HG03103 (cell line): Measurements from ENCODE around the gene NID1.
"Not testable (repeated sequence)": the region's sequence is repeated elsewhere in the genome, so short reads cannot be mapped to it uniquely, and the experiment has no call there.

Experiments
- ATAC-seq: cut with Tn5 transposase; IDR thresholded peaks from one replicate; pipeline ENCODE4 v1.9.1; 2021; ENCODE audit warnings: low read depth; ENCODE audit not compliant: unreplicated experiment

NID1 gene

DNA sequence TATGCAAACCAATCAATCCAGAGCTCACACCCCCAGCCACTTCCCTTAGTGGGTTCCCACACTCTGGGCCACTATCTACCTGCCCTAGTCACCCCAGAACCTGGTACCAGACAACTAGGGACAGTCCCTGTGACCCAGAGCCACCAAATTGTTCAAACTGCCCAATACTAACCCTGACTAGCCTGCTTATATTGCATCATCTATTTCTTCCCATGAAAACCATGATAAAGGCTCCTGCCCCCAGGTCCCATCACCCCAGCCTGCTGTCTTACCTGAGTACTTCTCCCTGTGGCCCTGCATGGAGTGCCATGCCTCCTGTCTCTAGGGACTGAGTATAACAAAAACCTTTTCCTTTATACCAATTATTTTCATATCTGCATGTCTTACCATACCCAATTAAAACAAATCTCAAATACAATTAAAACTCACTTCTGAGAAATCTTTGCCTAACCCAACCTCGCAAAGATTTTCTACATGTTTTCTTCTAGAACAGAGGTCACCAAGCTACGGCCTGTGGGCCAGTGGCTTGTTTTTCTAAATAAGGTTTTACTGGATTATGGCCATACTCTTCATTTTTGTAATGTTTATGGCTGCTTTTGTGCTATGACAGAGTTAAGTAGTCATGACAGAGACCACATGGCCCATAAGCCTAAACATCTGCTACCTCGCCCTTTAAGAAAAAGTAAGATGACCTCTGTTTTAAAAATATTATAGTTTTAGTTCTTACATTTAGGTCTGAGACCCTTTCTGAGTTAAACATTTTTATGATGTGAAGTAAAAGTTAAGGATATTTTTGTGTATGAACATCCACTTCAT lies 31.0 kb upstream of the NID1 start:
- ATAC-seq: no peak

DNA sequence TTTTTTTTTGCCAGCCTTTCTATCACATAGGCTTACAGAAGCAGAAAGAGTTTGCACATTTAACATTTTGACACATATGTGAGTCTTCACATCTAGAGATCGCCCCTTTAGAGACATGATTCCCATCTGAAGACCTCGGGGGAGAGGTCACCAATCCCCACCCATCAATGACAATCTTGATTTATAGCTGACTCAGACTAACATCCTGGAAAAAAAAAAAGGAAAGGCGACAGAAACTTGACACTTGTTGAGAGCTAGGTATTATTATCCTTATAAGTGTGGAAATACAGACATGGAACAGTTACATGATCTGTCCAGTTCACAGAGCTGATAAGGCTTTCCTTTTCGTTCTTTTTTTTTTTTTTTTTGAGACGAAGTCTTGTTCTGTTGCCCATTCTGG lies 28.0 kb upstream of the NID1 start:
- no peak for ATAC-seq

DNA sequence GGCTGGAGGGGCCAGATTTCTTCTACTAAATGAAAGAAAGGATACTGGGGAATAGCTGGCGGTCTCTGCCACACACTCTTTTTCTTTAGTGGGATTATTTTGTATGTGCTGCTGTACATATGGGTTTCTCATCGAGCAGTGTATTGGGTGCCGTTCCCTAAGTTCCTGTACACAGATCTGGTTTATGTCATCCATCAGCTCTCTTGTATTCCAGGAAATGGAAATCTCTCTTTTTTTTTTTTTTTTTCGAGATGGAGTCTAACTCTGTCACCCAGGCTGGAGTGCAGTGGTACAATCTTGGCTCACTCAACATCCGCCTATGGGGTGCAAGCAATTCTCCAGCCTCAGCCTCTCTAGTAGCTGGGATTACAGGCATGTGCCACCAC lies 27.0 kb upstream of the NID1 start:
- ATAC-seq: no peak

DNA sequence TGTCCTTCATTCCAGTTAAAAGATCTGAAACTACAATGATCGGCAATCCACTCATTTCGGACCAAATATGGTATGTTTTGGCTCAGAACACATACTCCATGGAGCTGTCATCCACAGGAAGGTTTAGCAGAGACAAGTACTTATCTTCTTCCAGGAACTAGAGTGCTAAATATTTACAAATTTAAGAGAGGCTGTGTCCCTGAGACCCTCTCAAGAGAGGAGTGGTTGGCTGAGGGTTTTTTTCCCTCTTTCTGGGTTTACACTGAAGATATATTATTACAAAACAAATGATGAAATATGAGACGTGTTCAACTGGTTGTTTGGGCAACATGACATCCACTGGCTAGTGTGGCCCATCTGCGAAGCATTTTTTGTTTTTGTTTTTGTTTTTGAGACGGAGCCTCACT lies 25.9 kb upstream of the NID1 start:
- ATAC-seq: no peak

DNA sequence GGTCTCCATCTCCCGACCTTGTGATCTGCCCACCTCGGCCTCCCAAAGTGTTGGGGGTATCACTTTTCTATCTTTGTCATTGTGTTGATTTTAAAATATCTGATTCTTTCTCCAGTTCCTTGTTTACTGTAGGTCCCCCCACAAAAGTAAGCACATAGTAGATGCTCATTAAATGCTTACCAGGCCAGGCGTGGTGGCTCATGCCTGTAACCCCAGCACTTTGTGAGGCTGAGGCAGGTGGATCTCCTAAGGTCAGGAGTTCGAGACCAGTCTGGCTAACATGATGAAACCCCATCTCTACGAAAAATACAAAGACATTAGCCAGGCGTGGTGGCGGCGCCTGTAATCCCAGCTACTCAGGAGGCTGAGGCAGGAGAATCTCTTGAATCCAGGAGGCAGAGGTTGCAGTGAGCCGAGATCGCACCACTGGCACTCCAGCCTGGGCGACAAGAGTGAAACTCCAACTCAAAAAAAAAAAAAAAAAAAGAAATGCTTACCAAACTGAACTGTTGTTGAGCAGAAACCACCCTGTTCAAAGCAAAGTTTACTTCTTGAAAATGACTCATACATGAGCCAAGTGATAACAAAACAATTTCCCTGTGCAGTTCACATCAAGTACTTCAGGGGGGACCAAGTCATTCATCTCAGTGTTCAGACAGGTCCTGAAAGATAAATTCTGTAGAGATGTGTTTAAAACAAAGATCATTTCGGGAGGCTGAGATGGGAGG lies 24.3 kb upstream of the NID1 start:
- no peak for ATAC-seq

DNA sequence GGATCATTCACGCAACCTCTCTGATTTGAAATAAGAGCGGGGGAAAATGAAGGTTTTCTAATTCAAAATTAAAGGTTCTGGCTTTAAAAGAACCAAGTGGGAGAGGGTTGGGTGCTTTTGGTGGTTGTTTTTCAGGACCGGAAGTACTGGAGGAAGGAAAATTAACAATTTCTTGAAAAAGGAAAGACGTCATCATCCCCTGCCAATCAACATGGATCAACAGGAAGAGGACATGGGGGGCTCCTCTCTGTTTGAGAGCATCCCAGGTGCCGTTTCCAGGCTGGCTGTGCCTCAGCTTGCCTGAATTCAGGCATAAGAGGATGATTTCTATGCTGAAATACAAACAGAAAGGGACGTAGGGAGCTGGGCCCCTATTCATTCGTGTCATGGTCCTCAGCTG lies 21.6 kb upstream of the NID1 start:
- no peak for ATAC-seq

DNA sequence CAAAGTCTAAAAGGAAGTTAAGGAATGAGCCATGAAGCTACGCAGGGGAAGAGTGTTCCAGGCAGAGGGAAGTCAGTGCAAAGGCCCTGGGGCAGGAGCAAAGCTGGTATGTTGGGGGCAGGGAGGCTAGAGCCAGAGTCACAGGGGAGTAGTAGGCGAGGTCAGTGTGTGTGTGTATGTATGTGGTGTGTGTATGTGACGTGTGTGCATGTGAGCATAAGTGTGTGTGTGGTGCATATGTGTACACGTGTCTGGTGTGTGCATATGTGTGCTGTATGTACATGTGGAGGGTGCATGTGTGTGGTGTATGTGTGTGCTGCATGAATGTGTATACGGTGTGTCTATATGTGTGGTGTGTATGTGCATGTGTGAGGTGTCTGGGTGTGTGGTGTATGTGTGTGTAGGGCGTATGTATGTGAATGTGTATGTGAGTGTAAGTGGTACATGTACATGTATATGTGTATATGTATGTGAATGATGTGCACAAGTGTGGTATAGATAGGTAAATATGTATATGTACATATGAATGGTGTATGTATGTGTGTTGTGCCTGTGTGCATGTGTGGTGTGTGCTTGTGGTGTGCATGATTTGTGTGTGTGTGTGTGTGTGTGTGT lies 20.8 kb upstream of the NID1 start:
- ATAC-seq: no peak

DNA sequence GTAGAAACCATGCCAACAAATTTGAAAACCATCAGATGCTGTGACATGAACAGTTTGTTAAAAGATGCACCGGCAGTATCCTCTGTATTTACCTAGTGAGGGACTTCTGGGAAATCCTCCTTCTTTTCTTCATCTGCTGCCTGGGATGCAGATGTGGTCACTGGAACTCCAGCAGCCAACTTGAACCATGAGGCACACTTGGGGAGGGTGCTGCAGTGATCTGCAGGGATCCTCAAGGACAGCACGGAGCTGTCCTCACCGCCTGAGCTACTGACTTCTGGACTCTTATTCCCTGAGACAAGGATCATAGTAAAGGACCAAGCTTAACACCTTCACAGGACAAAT lies 19.5 kb upstream of the NID1 start:
- ATAC-seq: no peak

DNA sequence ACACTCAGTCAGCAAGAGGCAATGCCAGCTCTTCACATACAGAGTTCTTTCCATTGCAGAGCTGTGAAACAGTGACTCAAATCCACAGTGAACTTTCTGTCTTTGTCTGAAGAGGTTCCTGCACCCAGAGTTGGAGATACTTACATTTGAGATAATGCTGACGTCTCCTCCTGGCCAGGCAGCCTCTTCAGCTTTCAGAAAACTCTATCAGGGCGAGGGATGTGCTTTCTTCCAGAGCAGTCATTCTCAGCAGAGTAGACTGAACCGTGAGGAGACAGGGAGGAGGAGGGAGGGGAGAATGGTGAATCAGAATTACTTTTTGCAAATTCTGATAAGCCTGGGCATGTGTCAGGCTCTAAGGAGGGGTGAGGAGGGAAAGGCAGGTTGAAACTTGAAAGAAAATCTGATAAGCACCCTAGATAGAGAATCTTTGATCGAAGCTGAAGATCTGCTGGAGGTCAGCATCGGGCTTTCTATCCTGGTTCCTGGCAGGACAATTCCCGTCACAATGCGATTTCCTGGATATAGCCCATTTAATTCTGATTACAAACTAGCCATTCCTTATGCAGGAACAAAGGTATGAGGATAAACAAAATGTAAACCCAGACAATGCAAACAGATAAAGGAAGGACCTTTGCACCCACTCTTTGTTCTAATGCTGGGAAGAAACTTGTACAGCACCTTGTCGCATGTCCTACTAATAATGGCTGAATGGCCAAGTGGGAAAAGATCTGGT lies 18.9 kb upstream of the NID1 start:
- ATAC-seq: no peak

DNA sequence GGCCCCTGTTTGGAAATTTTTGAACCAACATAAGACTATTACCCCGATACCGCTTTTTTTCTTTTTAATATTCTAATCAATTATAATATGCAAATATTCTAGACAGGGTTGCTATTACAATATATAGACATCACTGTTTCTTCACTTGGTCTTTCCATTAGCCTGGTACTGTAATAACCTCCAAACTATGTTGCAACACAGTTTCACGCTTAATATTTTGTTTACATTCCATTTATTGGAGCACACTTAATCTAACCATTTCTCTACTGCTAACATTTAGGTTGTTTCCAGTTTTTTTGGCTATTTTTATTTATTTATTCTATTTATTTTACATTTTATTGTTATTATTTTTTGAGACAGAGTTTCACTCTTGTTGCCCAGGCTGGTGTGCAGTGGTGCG lies 17.6 kb upstream of the NID1 start:
- no peak for ATAC-seq

DNA sequence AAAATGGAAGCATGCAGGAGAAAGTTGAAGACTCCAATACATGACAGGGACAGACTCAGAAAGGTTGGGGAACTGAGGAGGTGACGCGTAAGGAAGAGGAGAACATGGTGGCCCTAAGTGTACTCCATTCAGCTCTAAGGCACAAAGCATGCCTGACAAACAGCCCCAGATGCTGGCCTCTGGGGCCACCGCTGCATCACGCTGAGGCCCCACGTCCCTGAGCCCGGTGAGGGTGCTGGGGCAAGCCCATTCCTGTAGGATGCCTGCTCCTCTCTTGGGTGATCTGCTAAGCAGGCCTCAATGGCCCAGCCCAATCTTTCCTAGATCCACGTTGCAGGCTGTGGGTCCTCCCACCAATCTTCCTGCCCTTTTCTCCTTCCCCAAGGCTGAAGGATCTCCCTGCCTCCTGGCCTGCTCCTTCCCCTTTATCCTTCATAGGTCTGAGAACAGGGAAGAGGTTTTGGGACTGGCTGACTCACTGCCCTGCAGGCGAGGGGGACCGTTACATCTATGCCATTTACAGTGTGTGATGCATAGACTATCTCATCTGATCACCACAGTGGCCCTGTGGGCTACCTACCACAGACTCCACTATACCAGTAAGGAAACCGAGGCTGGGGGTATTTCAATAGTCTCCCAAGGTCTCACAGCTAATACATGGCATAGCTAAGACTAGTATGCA lies 16.8 kb upstream of the NID1 start:
- ATAC-seq: no peak

DNA sequence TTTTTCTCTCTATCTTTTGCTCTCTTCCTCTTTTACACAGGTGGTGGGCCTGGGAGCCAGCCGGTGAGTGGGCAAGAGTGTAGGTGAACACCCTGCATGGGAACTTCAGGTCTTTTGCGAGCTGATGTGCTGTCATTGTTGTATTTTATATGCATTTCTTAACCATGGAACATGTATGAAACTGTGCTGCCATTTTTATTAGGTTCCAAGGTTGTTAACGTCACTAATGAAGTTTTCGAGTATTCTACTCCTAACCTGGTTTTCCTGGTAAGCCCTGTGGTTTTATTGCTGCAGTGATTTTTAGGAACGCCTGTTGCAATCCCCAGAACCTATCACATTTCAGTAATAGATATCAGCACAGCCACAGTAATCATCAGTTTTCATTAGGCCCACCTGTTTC lies 14.8 kb upstream of the NID1 start:
- ATAC-seq: no peak

DNA sequence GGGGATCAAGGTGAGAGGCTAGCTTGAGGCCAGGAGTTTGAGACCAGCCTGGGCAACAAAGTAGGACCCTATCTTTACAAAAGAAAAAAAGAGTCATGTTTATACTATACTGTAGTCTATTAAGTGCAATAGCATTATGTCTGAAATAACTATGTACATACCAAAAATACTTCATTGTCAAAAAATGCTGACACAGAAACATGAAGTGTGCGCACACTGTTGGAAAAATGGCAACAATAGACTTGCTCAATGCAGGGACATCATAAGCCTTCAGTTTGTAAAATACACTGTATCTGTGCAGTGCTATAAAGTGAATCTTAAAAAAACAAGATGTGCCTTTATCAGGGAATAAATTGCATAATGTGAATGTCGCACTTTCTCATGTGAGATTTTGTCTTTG lies 14.1 kb upstream of the NID1 start:
- ATAC-seq: no peak

DNA sequence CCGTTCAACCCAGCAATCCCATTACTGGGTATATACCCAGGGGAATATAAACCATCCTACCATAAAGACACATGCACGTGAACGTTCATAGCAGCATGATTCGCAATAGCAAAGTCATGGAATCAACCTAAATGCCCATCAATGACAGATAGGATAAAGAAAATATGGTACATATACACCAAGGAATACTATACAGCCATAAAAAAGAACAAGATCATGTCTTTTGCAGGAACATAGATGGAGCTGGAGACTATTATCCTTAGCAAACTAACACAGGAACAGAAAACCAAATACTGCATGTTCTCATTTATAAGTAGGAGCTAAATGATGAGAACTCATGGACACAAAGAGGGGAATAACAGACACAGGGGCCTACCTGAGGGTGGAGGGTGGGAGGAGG lies 13.2 kb upstream of the NID1 start:
- ATAC-seq: not testable (repeated sequence)

DNA sequence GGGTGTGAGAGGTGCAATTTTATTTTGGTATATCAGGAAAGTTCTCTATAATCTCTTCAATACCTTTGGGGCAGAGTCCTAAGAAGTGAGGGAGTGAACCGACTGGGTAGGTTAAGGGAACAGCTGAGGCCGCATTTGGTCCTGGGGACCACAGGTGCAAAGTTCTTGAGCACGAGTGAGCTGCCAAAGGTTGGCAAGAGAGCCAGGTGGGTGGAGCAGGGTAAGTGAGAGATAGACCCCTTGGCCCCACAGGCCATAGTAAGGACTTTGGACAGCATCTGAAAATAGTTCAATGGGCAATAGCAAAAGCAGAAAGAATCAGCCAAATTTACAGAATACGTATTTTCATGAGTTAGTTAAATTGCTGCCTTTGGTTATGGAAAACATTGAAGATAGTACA lies 11.0 kb upstream of the NID1 start:
- ATAC-seq: no peak

DNA sequence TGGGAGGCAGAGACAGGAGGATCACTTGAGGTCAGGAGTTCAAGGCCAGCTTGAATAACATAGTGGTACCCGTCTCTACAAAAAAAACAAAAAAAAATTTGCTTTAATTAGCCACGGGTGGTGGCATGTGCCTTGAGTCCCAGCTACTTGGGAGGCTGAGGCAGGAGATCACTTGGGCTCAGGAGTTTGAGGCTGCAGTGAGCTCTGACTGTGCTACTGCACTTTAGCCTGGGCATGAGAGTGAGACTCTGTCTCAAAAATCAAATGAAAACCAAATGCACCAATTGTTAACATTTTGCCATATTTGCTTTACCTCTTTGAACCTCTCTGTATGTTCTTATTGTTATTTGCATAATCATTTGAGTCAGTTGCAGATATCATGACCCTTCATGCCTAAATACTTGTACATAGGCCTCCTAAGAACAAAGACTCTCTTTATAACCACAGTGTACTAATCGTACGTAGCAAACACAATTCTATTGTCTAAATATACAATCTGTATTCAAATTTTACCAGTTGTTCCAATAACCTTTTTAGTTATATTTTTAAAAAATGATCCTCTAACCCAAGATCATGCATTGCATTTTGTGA lies 8.5 kb upstream of the NID1 start:
- no peak for ATAC-seq

DNA sequence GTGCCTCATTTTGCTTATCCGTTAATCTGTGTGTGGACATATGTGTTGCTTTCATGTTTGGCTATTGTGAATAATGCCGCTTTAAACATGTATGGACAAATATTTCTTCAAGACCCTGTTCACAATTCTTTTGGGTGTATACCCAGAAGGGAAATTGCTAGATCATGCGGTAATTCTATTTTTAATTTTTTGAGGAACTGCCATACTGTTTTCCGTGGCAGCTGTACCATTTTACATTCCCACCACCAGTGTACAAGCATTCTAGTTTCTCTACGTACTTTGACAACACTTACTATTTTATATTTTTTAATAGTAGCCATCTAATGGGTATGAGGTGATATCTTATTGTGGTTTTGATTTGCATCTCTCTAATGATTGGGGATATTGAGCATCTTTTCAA lies 7.1 kb upstream of the NID1 start:
- no peak for ATAC-seq

DNA sequence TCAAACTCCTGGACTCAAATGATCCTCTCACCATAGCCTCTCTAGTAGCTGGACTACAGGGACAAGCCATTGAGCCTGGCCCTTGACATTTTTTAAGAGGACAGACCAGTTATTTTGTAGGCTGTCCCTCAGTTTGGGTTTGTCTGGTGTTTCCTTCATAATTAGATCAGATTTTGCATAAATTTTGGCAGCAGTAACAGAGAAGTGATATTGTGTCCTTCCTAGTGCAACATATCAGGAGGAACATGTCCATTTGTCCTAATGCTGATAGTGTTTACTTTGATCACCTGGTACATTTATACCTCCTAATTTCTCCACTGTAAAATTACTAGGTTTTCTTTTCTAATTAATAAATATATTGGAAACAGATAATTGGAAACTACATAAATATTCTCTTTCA lies 5.9 kb upstream of the NID1 start:
- no peak for ATAC-seq

DNA sequence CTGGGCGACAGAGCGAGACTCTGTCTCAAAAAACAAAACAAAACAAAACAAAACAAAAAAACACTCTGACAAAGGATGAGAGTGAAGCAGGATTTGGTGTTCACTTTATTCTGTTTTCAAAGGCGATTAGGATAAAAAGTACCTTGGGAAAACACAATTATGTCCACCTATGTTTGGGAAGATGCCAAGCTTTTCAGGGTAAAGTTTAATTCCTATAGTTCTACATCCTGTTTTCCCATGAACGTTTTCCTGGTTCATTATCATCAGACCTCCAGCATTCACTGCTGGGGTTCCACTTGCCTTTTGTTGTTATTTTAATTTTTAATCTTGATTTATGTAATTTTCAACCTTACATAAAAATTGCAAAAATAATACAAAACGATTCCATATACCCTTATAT lies 4.9 kb upstream of the NID1 start:
- ATAC-seq: no peak

DNA sequence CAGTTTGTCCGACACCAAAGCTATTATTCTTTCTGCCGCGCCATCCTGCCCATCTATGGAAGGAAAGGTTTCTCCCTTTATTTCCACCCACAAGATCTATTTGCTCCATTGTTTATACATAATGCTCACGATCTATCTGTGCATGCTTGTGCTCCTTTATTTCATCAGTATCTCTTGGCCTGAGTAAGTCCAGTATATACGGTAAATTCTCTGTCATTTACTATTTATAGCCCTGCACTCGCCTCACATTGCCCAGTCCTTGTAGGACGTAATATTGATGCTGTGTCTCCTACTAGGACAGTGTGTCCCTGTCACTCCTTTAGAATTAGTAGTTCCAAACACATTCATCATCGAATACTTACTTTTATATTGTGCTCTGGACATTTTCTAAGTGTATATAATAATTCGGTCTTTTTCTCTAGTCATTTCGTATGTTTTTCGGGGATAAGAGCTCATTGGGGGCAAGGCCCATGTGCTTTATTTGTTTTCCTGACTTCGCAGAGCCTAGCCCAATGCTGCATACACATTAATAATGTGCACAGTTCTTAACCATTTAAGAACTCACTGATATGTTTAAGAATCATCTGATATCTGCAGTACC lies 3.1 kb upstream of the NID1 start:
- no peak for ATAC-seq
